ENCODE results near the gene OR5C1. TPM values are rescaled to one million over a fixed set of nuclear protein-coding genes. Genes with fewer than 3 reads are reported as not detected.
"Not testable (repeated sequence)": the region's sequence is repeated elsewhere in the genome, so short reads cannot be mapped to it uniquely, and the experiment has no call there.

OR5C1 gene
- total and polyA plus RNA-seq, 4 donors: not detected

DNA sequence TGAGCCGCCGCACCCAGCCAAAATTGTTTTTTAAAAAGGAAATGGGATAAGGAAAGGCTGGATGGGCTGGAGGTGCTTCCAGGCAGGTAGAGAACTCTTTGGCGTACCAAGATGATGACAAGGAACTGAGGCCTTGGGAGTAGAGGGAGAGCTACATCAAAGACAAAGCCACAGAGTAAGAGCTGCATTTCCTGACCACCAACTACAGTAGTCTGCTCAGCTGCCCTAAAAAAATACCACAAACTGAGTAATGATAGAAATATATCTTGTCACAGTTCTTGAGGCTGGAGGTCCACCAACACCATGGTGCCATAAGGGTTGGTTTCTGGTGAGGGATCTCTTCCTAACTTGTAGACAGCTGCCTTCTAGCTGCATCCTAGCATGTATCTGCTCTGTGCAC is 19.4 kb downstream of the OR5C1 start:
- peaks cover 0 to 5% (median 0%) of the 10 kb centered on the region in 4 donors for H3K4me1 ChIP-seq (ENCODE audit: control insufficient read depth in 4 of 4, insufficient read depth in 4 of 4, low read length in 3 of 4)
- H3K27ac ChIP-seq (ENCODE audit: low read depth in 1 of 2, low read length in 2 of 2): no peak overlapping the region
- no peak overlapping the region for H3K9ac ChIP-seq (ENCODE audit: low read depth in 1 of 2, low read length in 2 of 2)
- H3K4me3 ChIP-seq (ENCODE audit: low read depth in 1 of 3, low read length in 3 of 3): no peak overlapping the region
- H3K36me3 ChIP-seq (ENCODE audit: control insufficient read depth in 4 of 4, insufficient read depth in 3 of 4, low read depth in 1 of 4, low read length in 3 of 4): no peaks in the 10 kb centered on the region
- DNase-seq (ENCODE audit: low spot score): no peak
- no peaks in the 10 kb centered on the region for H3K27me3 ChIP-seq (ENCODE audit: control insufficient read depth in 4 of 4, insufficient read depth in 4 of 4, low read length in 3 of 4)
- WGBS: 97% methylated on average over 3 of the region's 3 CpGs
- H3K9me3 ChIP-seq (ENCODE audit: control insufficient read depth in 4 of 4, low read length in 3 of 4): no peaks in the 10 kb centered on the region
- TF ChIP-seq HNF4A (conservative IDR thresholded peaks at IDR 0.05) (no peak), EGR1 (IDR thresholded peaks at IDR 0.05; ENCODE audit: low read depth in 2 of 2) (no peak), JUND (IDR thresholded peaks at IDR 0.05) (no peak), GABPA (IDR thresholded peaks at IDR 0.05 in 1 of 2, conservative IDR thresholded peaks at IDR 0.05 in 1 of 2) (no peak), SP1 (IDR thresholded peaks at IDR 0.05) (no peak), RXRA (IDR thresholded peaks at IDR 0.05) (no peak), YY1 (IDR thresholded peaks at IDR 0.05) (no peak), FOXA2 (IDR thresholded peaks at IDR 0.05) (no peak), FOXA1 (IDR thresholded peaks at IDR 0.05) (no peak), HNF4G (IDR thresholded peaks at IDR 0.05) (no peak), RAD21 (IDR thresholded peaks at IDR 0.05) (no peak), TAF1 (conservative IDR thresholded peaks at IDR 0.05) (no peak), NR2F2 (IDR thresholded peaks at IDR 0.05) (no peak)
- TF ChIP-seq, protein P1, sequence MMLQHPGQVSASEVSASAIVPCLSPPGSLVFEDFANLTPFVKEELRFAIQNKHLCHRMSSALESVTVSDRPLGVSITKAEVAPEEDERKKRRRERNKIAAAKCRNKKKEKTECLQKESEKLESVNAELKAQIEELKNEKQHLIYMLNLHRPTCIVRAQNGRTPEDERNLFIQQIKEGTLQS (IDR thresholded peaks at IDR 0.05): no peak
- TF ChIP-seq, protein P2, sequence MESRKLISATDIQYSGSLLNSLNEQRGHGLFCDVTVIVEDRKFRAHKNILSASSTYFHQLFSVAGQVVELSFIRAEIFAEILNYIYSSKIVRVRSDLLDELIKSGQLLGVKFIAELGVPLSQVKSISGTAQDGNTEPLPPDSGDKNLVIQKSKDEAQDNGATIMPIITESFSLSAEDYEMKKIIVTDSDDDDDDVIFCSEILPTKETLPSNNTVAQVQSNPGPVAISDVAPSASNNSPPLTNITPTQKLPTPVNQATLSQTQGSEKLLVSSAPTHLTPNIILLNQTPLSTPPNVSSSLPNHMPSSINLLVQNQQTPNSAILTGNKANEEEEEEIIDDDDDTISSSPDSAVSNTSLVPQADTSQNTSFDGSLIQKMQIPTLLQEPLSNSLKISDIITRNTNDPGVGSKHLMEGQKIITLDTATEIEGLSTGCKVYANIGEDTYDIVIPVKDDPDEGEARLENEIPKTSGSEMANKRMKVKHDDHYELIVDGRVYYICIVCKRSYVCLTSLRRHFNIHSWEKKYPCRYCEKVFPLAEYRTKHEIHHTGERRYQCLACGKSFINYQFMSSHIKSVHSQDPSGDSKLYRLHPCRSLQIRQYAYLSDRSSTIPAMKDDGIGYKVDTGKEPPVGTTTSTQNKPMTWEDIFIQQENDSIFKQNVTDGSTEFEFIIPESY (IDR thresholded peaks at IDR 0.05): no peak
- TF ChIP-seq, protein P3, sequence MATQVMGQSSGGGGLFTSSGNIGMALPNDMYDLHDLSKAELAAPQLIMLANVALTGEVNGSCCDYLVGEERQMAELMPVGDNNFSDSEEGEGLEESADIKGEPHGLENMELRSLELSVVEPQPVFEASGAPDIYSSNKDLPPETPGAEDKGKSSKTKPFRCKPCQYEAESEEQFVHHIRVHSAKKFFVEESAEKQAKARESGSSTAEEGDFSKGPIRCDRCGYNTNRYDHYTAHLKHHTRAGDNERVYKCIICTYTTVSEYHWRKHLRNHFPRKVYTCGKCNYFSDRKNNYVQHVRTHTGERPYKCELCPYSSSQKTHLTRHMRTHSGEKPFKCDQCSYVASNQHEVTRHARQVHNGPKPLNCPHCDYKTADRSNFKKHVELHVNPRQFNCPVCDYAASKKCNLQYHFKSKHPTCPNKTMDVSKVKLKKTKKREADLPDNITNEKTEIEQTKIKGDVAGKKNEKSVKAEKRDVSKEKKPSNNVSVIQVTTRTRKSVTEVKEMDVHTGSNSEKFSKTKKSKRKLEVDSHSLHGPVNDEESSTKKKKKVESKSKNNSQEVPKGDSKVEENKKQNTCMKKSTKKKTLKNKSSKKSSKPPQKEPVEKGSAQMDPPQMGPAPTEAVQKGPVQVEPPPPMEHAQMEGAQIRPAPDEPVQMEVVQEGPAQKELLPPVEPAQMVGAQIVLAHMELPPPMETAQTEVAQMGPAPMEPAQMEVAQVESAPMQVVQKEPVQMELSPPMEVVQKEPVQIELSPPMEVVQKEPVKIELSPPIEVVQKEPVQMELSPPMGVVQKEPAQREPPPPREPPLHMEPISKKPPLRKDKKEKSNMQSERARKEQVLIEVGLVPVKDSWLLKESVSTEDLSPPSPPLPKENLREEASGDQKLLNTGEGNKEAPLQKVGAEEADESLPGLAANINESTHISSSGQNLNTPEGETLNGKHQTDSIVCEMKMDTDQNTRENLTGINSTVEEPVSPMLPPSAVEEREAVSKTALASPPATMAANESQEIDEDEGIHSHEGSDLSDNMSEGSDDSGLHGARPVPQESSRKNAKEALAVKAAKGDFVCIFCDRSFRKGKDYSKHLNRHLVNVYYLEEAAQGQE (IDR thresholded peaks at IDR 0.05): no peak
- TF ChIP-seq, protein P4, sequence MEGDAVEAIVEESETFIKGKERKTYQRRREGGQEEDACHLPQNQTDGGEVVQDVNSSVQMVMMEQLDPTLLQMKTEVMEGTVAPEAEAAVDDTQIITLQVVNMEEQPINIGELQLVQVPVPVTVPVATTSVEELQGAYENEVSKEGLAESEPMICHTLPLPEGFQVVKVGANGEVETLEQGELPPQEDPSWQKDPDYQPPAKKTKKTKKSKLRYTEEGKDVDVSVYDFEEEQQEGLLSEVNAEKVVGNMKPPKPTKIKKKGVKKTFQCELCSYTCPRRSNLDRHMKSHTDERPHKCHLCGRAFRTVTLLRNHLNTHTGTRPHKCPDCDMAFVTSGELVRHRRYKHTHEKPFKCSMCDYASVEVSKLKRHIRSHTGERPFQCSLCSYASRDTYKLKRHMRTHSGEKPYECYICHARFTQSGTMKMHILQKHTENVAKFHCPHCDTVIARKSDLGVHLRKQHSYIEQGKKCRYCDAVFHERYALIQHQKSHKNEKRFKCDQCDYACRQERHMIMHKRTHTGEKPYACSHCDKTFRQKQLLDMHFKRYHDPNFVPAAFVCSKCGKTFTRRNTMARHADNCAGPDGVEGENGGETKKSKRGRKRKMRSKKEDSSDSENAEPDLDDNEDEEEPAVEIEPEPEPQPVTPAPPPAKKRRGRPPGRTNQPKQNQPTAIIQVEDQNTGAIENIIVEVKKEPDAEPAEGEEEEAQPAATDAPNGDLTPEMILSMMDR (IDR thresholded peaks at IDR 0.05; ENCODE audit: low read depth, low read length, missing input control): no peak
- TF ChIP-seq, protein P5, sequence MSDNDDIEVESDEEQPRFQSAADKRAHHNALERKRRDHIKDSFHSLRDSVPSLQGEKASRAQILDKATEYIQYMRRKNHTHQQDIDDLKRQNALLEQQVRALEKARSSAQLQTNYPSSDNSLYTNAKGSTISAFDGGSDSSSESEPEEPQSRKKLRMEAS (IDR thresholded peaks at IDR 0.05): no peak

DNA sequence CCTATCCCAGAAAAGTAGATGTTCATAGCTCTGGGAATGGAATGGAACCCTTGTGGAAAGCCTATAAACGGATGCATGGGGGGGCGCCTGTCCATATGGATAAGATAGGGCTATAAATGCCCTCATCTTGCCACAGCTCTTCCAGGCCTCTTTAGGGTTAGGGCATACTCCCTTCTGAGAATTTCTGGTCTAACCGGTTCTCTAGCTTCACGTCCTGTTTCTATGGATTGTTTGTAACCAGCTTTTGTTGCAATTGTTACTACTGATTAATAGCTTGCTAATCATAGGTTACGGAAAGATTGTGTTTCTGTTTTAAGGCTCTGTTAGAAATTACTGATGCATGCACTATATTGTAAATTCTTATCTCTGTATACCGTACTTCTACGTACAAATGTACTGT is 20.5 kb downstream of the OR5C1 start:
- H3K9me3 ChIP-seq (ENCODE audit: control insufficient read depth in 4 of 4, low read length in 3 of 4); H3K4me3 ChIP-seq (ENCODE audit: low read depth in 1 of 3, low read length in 3 of 3); DNase-seq (ENCODE audit: low spot score); H3K4me1 ChIP-seq (ENCODE audit: control insufficient read depth in 4 of 4, insufficient read depth in 4 of 4, low read length in 3 of 4); H3K27ac ChIP-seq (ENCODE audit: low read depth in 1 of 2, low read length in 2 of 2); H3K9ac ChIP-seq (ENCODE audit: low read depth in 1 of 2, low read length in 2 of 2); H3K27me3 ChIP-seq (ENCODE audit: control insufficient read depth in 4 of 4, insufficient read depth in 4 of 4, low read length in 3 of 4); H3K36me3 ChIP-seq (ENCODE audit: control insufficient read depth in 4 of 4, insufficient read depth in 3 of 4, low read depth in 1 of 4, low read length in 3 of 4): not testable (repeated sequence)
- 77% methylated on average over 7 of the region's 7 CpGs for WGBS

Measured in liver (tissue), 9 donors.